Effector CD4-positive, alpha-beta T cell (primary cell): Measurements from ENCODE around the gene SV2A.
"Not testable (repeated sequence)": the region's sequence is repeated elsewhere in the genome, so short reads cannot be mapped to it uniquely, and the experiment has no call there.

ENCODE experiments used
- DNase-seq: peaks from one replicate; pipeline ENCODE4 v3.0.0-alpha.2; 2020
- total RNA-seq: gene quantifications from one replicate; lab custom pipeline; 2026; lab: John Stamatoyannopoulos, UW

SV2A gene
- 6.0 reads per million, percentile 23 among the genes with 10 or more reads in this experiment for total RNA-seq

GRCh38 chr1:149917571-149918144 lies at the start of gene SV2A:
Gene SV2A, minus strand, starts transcription at chr1:149917844. Its CDS starts 4,004 bp downstream, at chr1:149913840.
- peak; percentile 27 for DNase-seq

- no peak for DNase-seq
These were observed 49.4 kb upstream of the SV2A start for GRCh38 chr1:149967041-149967440.

GRCh38 chr1:149966405-149966804 lies 48.8 kb upstream of the SV2A start:
- DNase-seq: no peak

- no peak for DNase-seq
These were observed 47.8 kb upstream of the SV2A start for GRCh38 chr1:149965440-149965839.

DNA sequence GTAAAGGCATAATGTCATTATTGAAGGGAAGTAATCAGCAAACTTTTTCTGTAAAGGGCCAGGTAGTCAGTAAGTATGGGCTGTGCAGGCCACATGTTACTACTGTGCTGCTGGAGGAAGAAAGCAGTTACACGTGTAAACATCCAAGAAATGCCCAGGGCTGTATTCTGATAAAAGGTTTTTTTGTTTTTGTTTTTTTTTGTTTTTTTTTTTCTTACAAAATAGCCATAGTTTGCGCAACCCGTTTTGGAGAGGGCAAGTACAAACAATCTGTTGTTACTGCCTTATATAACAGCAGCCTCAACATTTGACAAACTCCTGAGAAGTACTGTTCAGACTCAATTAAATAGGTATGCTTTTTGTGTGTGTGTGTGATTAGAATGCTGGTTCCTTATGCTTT lies 45.7 kb upstream of the SV2A start:
- no peak for DNase-seq

- no peak for DNase-seq
These were observed 45.1 kb upstream of the SV2A start for GRCh38 chr1:149962736-149963135.

GRCh38 chr1:149962039-149962647 lies 44.5 kb upstream of the SV2A start:
- peak; percentile 32 for DNase-seq

DNA sequence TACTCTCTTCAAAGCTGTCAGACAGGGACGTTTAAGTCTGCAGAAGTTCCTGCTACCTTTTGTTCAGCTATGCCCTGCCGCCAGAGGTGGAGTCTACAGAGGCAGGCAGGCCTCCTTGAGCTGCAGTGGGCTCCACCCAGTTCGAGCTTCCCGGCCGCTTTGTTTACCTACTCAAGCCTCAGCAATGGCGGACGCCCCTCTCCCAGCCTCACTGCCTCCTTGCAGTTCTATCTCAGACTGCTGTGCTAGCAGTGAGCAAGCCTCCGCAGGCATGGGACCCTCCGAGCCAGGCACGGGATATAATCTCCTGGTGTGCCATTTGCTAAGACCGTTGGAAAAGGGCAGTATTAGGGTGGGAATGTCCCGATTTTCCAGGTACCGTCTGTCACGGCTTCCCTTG lies 39.9 kb upstream of the SV2A start:
- DNase-seq: not testable (repeated sequence)

GRCh38 chr1:149949911-149950310 lies 32.3 kb upstream of the SV2A start:
- DNase-seq: no peak

- no peak for DNase-seq
These were observed 27.6 kb upstream of the SV2A start for GRCh38 chr1:149945206-149945605.

DNA sequence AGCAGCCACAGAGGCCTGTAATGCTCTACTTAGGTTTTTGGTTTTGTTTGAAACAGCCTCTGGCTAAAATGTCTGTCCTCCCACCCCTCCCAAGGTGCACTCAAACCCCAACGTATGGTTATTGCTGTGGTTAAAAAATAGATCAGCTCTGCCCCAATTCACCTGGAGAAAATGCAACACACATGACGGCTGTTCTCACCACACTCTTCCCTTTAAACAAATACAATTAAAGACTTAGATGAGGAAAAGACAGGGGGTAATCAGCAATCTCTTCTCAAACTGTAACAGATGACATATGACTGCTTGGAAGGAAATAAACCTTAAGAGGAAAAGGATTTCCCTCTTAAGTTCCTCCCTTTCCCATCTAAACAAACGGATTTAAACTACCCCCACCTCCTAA lies 25.2 kb upstream of the SV2A start:
- no peak for DNase-seq

GRCh38 chr1:149942207-149942606 lies 24.6 kb upstream of the SV2A start:
- DNase-seq: no peak

DNA sequence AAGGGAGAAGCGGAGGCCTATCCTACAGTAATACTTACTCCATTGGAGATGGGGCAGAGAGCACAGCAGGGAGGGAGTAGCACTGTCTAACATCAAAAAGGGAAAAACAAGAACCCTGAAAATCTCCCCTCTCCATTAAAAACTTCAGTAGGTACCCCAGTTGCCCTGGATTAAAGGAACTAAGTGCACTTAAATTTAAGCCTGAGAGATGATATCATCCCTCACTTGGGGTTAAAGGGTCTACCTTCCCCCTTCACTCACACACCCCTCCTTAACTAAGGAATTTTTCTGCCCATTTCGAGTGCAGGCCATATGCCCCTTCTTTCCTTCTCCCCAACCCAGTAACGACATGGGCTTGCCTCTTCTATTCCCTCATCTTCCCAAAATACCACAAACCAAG lies 22.8 kb upstream of the SV2A start:
- no peak for DNase-seq

DNA sequence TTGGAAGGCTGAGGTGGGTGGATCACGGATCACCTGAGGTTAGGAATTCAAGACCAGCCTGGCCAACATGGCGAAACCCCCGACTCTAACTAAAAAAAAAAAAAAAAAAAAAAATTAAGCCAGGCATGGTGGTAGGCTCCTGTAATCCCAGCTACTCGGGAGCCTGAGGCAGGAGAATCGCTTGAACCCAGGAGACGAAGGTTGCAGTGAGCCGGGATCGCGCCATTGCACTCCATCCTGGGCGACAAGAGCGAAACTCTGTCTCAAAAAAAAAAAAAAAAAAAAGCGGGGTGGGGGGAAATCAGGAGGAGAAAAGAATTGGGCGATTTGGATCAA lies 21.0 kb upstream of the SV2A start:
- not testable (repeated sequence) for DNase-seq

DNA sequence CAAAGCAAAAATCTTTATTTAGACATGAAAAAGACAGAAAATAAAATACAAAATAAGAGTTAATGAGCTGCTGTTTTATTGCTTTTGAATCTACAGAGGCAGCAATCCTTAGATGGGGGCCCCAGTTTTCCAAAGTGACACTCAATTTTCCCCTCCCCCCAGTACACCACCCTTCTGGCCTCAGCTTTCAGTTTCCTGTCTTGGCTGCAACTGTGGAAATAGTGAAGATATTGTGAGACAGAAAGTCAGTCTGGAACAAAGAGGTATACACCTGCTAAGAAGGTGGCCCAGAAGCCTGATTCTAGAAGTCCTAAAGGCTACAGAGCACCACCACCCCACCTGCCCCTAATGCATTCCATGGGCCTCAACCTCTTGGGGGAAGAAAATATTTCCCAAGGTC lies 20.1 kb upstream of the SV2A start:
- no peak for DNase-seq

DNA sequence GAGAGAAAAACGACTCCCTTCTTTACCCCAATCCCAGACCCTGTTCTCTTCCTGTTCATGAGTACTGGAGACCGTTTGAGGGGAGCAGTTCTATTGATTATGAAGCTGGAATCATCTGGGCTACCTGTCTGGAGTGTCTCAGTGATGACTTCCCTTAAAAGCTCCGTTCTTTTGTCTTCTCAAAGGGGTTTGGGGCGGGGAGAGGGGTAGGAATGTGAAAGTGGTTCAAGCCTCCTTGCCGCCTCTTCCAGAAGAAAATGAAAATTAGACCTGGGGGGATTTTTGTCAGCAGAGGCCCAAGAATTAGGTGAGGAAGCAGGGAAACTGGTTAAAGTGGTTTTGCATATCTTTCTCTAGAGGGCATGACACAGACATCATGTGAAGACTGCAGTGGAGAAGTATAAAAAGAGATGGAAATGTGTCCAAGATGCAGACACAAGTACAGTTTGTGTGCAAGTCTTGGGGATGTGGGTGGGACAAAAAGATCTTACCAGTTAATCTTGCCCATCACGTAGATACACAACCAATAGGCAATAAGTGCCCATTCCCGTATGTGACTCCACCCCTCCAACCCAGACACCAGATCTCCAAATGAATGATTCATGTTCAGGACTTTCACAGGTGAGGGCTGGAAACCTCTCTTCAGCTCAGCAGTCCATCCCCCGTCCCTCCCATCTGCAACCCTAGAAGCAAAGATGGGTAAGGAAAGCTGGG lies 19.5 kb upstream of the SV2A start:
- DNase-seq: no peak

DNA sequence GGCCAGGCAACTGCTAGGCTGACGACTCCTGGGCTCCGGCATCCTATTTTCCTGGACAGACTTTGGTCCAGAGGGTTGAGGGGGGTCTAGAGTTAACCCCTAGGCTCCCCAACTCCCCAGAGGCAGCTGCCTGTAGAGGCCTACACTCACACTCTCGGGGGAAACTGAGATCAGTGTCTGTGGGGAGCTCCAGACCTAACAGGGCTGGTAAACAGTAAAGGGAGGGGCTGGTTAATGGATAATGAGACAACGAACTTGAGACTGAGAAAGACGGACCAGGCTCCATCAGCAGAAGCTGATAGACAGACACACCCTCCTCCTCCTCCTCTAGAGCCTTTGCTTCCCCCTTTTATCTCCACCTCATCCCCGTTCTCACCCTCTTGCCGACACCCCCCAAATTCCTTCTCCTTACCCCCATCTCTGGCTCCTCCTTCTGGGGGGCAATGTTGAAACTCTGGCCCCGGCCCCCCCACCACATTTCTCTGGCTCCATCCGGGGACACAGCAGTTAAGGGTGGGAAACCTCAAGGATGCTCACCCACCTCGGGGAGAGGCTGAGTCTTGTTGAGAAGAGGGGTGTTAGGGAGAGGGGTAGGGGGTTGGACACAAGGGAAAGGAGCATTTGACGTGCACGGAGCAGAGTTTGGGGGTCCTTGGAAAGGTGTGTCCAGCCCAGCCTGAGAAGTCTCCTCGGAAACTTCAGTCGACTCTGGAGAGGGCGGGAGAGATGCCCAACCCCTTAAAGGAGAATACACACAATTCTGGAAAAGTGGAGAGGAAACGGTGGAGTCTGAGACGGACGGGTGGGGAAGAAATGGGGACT lies 18.7 kb upstream of the SV2A start, which contains the start of gene MTMR11:
TSS of gene MTMR11 (minus strand) at position 710 of the 822 bp plus-strand sequence. CDS start at position 478, 232 bp downstream.
- no peak for DNase-seq

DNA sequence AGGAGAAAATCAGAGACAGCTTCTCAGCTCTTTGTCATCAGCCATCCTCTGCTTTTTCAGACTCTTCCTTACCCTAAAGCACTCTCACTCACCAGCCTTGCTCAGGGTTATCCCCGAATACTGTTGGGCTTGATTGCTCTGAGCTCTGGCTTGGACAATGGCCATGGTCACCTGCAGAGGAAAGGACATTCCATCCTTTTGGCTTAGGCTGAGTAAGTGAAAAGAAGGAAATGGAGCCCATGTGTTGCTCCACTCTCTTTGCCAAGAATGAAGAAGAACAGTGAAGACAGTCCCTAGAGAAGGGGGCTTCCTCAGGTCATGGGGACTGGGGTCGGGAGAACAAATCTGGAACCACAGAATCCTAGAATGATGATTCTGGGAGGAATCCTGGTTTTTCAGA lies 16.7 kb upstream of the SV2A start:
- DNase-seq: no peak

GRCh38 chr1:149933208-149933607 lies 15.6 kb upstream of the SV2A start:
- DNase-seq: no peak

DNA sequence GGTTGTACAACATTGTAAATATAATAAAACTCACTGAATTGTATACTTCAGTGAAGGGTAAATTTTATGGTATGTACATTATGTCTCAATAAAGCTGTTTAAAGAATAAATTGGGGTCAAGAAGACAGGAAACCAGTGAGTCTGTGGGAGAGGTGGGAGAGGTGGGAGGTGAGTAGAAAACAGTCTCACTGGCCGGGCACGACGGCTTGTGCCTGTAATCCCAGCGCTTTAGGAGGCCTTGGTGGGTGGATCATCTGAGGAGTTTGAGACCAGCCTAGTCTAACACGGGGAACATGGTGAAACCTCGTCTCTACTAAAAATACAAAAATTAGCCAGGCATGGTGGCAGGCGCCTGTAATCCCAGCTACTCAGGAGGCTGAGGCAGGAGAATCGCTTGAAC lies 14.8 kb upstream of the SV2A start:
- no peak for DNase-seq

DNA sequence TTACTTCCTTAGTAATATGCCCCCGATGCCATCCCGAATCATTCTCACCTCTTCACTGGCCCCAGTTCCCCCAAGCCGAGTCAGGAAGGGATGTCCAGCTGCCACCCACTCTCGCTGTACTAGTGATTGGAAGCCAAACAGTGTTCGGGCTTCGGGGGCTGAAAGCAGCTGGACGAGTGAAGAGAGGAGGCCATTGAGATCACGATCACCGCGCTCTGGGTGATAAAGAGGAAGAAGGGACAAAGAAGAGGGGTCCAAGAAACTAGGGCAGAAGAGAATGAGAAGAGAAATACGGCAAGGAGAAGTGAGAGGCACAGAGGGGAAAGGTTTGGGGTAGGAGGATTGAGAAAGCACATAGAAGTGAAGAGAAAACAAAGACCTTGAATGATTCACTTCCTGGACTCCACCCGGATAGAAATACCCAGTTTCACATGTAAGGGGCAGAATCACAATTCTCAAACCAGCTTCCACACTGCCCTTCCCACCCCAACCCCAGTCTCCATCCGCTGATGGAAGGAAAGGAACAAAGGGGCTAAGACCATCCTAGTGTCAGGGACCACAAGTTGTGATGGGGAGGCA lies 13.7 kb upstream of the SV2A start:
- DNase-seq: no peak

GRCh38 chr1:149929856-149930255 lies 12.2 kb upstream of the SV2A start:
- no peak for DNase-seq

DNA sequence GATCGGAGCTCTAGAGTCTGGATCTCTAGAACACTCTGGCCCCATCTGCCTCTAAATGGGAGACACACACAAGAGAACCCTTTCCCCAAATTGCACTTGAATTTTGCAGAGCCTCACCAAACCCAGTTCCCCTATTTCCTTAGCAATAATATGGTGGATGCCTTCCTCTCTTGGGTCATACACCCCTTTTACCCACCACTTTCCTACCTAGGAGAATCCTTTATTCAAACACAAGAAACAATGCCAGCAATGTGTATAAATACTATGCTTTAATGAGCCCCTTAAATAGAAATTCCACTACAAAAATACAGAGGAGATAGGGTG lies 10.7 kb upstream of the SV2A start:
- DNase-seq: no peak
